MM.1S (cell line): ENCODE data around the gene OR52D1.

Experiments
- EZH2 ChIP-seq: fragments of 300-600 bp; sonication (generic); optimal IDR thresholded peaks from 2 replicates; pipeline ENCODE3; 2017; ENCODE audit warnings: low read depth, mild to moderate bottlenecking, antibody characterized with exemption, low read length, mixed read lengths
- TF ChIP-seq, protein P1 (sequence below): fragments of 300-600 bp; sonication (generic); IDR thresholded peaks from 2 replicates; pipeline ENCODE4 v1.5.1; 2016; ENCODE audit warnings: antibody characterized with exemption, low read length, mixed read lengths

DNA sequence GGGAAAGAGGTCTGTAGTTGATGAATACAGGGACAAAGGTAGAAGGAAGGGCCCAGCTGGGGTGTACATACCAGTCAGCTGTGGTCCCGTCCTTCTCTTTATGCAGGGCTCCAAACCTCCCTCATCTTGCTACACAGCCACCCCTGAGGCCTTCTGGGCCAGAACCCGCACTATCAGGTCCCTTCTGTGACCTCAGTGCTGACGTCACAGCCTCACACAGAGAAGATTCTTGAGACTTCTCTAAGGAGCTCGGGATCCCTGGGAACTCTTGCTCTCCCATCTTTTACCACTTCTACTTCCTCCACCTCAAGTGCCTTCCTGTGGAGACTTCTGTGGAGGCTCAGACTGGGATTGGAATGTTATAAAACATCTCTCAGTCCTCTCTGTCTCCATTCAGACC lies 21.3 kb downstream of the OR52D1 start, which contains the start of gene UBQLN3:
- TF ChIP-seq, protein P1, sequence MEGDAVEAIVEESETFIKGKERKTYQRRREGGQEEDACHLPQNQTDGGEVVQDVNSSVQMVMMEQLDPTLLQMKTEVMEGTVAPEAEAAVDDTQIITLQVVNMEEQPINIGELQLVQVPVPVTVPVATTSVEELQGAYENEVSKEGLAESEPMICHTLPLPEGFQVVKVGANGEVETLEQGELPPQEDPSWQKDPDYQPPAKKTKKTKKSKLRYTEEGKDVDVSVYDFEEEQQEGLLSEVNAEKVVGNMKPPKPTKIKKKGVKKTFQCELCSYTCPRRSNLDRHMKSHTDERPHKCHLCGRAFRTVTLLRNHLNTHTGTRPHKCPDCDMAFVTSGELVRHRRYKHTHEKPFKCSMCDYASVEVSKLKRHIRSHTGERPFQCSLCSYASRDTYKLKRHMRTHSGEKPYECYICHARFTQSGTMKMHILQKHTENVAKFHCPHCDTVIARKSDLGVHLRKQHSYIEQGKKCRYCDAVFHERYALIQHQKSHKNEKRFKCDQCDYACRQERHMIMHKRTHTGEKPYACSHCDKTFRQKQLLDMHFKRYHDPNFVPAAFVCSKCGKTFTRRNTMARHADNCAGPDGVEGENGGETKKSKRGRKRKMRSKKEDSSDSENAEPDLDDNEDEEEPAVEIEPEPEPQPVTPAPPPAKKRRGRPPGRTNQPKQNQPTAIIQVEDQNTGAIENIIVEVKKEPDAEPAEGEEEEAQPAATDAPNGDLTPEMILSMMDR = no peak
- no peak for TF ChIP-seq EZH2
